Effector memory CD8-positive, alpha-beta T cell (primary cell): ENCODE results near the gene OTC.

Source experiments
- ATAC-seq: fragments of 150-1000 bp; cut with Tn5 transposase; replicated peaks from 2 replicates; pipeline ENCODE4 v1.10.0; 2021; ENCODE audit warnings: mild to moderate bottlenecking, moderate library complexity
- DNase-seq, 3 experiments: peaks; one replicate each; pipeline ENCODE4 v3.0.0; 2021
- H3K27ac Mint-ChIP-seq, 2 donors: one replicate each; pipeline ENCODE4 v1.8.0; 2022; ENCODE audit warnings: mild to moderate bottlenecking in 2 of 2, mixed read lengths in 2 of 2, moderate library complexity in 2 of 2
- H3K27me3 Mint-ChIP-seq, 2 donors: one replicate each; pipeline ENCODE4 v1.8.0; 2022; ENCODE audit warnings: mixed read lengths in 2 of 2
- H3K36me3 Mint-ChIP-seq: one replicate; pipeline ENCODE4 v1.8.0; 2022; ENCODE audit warnings: mild to moderate bottlenecking, moderate library complexity, mixed read lengths; ENCODE audit not compliant: insufficient read depth
- H3K4me1 Mint-ChIP-seq, 2 donors: one replicate each; pipeline ENCODE4 v1.8.0; 2022; ENCODE audit warnings: low read depth in 2 of 2, mixed read lengths in 2 of 2
- H3K4me3 Mint-ChIP-seq, 2 donors: one replicate each; pipeline ENCODE4 v1.8.0; 2022; ENCODE audit warnings: mild to moderate bottlenecking in 2 of 2, mixed read lengths in 2 of 2, moderate library complexity in 2 of 2
- H3K9me3 Mint-ChIP-seq, 2 donors: one replicate each; pipeline ENCODE4 v1.8.0; 2022; ENCODE audit warnings: mixed read lengths in 2 of 2

OTC gene

DNA sequence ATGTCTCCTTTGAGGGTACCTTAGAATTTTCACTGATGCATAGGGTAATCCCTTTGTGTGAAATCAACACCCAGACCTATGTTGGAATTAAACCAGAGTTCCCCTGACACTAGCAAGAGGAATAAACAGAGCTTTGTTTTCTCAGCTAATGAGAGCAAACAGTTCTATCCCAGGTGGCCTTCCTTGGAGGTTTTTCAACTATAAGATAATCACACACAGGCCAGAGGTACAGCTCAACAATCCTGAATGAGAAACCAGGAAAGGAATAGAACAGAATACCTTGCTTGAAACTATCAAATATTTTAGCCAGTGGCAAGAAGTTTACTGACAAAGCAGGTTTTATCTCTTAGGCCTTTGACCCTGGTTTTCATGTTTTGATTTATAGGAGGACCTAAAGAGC is 100.2 kb downstream of the OTC start:
- Mint-ChIP-seq H3K4me1 (no peaks in the 10 kb centered on the region), H3K4me3 (no peak overlapping the region), H3K27me3 (peaks cover 0 to 8% of the 10 kb centered on the region in 2 donors), H3K27ac (no peak overlapping the region), H3K36me3 (no peaks in the 10 kb centered on the region), H3K9me3 (no peaks in the 10 kb centered on the region)
- no peak for ATAC-seq
- DNase-seq: no peak

DNA sequence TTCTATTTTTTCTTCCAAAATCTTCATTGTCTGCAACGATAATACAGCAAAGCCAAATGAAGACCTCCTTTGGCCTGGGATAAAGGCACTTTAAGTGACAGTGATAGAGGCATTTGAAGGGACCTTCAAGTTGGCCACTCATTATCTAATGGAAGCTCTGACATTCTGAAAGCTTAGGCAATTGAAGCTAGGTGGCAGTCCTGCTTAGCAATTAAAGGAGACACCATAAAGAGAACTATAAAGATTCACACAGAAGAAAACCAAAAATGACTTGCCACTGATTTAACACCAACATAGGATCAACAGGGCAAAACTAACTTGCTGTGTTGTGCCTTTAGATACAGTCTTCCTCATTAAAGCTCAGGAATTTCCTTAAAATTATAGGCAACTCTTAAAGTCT is 105.7 kb downstream of the OTC start:
- Mint-ChIP-seq H3K36me3 (no peaks in the 10 kb centered on the region), H3K27ac (no peak overlapping the region), H3K4me1 (no peaks in the 10 kb centered on the region), H3K27me3 (peaks cover 6 to 9% of the 10 kb centered on the region in 2 donors), H3K4me3 (no peak overlapping the region), H3K9me3 (no peaks in the 10 kb centered on the region)
- DNase-seq (no peak), ATAC-seq (no peak)

DNA sequence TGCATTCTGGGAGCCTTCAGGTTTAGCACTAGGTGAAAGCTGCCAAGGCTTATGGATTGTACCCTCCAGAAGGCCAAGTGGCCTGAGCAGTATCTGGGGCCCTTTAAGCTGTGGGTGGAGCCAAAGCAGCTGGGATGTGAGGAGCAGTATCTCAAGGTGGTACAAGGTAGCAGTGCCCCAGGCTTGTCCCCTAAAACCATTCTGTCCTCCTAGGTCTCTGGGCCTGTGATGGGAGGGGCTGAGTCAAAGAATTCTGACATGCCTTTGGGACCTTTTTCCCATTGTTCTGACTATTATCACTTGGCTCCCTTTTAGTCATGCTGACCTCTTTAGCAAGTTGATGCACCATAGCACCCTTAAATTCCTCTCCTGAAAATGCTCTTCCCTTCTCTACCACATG is 109.9 kb downstream of the OTC start:
- Mint-ChIP-seq H3K27ac (no peak overlapping the region), H3K36me3 (no peaks in the 10 kb centered on the region), H3K9me3 (no peaks in the 10 kb centered on the region), H3K4me1 (no peaks in the 10 kb centered on the region), H3K4me3 (no peak overlapping the region), H3K27me3 (peaks cover 12 to 18% of the 10 kb centered on the region in 2 donors)
- ATAC-seq (no peak), DNase-seq (no peak)

DNA sequence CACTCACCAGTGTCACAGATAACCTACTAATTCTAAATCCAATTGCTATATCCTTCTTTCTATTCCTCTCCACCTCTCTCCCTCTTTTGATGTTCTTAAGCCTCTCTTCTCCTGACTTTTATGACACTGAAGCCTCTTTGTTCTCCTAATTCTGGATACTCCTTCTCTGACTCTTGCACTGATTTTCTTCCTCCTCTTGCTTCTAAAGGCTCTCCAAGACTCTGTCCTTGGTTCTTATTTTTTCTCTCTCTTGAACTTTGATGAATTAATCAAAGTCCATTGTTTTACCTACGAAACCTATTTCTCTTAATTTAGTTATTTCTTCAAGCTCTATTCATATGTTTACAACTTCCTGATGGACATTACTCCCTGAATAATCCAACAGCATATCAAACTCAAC is 113.3 kb downstream of the OTC start:
- Mint-ChIP-seq H3K4me1 (no peaks in the 10 kb centered on the region), H3K27ac (no peak overlapping the region), H3K36me3 (no peaks in the 10 kb centered on the region), H3K9me3 (no peaks in the 10 kb centered on the region), H3K27me3 (peaks cover 9 to 10% of the 10 kb centered on the region in 2 donors), H3K4me3 (no peak overlapping the region)
- ATAC-seq (no peak), DNase-seq (no peak)

DNA sequence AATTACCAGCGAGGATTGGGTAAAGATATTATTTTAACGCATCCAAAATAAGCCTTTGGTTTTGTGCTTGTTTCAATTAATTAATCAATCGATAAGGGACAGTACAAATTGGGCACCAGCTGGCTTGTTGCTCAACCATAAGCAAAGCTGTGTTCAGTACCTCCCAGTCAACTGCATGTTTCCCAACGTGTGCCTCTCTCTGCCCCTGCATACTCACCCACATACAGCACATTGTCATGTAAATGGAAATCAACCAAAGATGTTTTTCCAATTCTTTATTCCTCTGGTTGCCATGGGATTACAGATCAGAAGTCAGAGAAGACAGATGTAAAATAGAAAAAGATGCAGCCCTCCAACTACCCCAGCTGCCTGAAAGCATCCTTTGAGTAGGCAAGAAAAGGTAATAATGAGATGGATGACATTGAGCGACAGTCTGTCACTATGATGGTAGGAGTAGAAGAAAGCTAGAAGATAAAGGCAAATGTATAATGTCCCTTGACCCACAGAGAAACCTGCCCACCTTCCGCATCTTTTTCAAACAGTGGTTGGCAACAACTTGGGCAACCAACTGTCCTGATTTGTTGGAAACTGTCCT is 116.3 kb downstream of the OTC start:
- no peak for ATAC-seq
- Mint-ChIP-seq H3K9me3 (no peaks in the 10 kb centered on the region), H3K4me3 (no peak overlapping the region), H3K36me3 (no peaks in the 10 kb centered on the region), H3K27ac (no peak overlapping the region), H3K4me1 (no peaks in the 10 kb centered on the region), H3K27me3 (peaks cover 9 to 10% of the 10 kb centered on the region in 2 donors)
- DNase-seq: no peak
